Measurements from ENCODE around the gene DAP. TPM values are rescaled to one million over a fixed set of nuclear protein-coding genes. Genes with fewer than 3 reads are reported as not detected.

DAP gene
- total RNA-seq, 2 experiments from 2014 or later, result 47.8 to 50.2 TPM

- POLR2A ChIA-PET, result no interaction called here
- Mint-ChIP-seq H3K27me3 (no peaks in the 10 kb centered on the region), H3K36me3 (peaks cover 1% of the 10 kb centered on the region), H3K9me3 (no peaks in the 10 kb centered on the region), H3K27ac (no peak overlapping the region), H3K4me1 (peaks cover 18% of the 10 kb centered on the region), H3K4me3 (no peak overlapping the region)
- DNase-seq, result no peak
- ATAC-seq (ENCODE audit: low read depth), result no peak
Measured at GRCh38 chr5:10695055-10695649, 65.9 kb downstream of the DAP start.

GRCh38 chr5:10691826-10692785 is 68.9 kb downstream of the DAP start:
- no peaks in the 10 kb centered on the region for H3K9me3 Mint-ChIP-seq
- ATAC-seq (ENCODE audit: low read depth), result no peak

GRCh38 chr5:10690460-10691440 is 70.3 kb downstream of the DAP start:
- Mint-ChIP-seq H3K27me3 (no peaks in the 10 kb centered on the region), H3K4me1 (peaks cover 3% of the 10 kb centered on the region), H3K9me3 (no peaks in the 10 kb centered on the region), H3K36me3 (peaks cover 1% of the 10 kb centered on the region), H3K27ac (no peak overlapping the region), H3K4me3 (no peak overlapping the region)
- POLR2A ChIA-PET, result no interaction called here
- no peak for DNase-seq
- ATAC-seq (ENCODE audit: low read depth), result no peak

More at GRCh38 chr5:10691826-10692785, 68.9 kb downstream of the DAP start:
- DNase-seq, result no peak
- Mint-ChIP-seq H3K4me1 (peaks cover 11% of the 10 kb centered on the region), H3K4me3 (no peak overlapping the region), H3K27me3 (no peaks in the 10 kb centered on the region), H3K27ac (no peak overlapping the region), H3K36me3 (peaks cover 3% of the 10 kb centered on the region)
- POLR2A ChIA-PET, result no interaction called here

DNA sequence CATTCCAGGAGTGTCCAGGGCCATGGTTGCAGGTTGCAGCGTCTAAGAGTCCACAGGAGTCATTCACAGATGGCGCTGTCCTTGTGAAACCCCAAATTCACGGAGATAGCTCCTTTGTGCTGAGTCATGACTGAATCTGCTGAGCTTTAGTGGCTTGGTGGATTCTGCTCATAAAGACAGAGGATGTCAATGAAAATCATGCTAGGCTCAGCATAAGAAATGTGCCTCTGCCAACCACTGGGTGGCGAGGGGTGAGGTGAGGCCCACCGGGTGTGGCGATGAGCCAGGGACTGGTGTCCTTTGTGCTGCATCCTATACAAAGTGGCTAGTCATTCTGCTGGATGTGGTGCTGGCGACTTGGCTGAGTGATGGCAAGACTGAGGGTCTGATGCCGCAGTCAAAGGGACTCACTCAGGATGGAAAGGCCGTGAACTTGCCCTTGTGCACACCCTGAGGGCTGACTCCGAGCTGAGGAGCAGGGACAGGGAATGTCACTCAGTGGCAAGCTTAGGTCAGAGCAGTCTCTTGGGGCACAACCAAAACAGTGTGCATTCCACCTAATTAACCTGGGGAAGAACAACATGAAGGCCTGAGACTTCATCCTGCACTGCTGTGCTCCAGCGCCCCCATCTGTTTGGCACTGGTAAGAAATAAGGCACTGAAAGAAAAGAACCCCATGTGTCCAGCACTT is 71.5 kb downstream of the DAP start:
- Mint-ChIP-seq H3K4me3 (no peak overlapping the region), H3K4me1 (peaks cover 3% of the 10 kb centered on the region), H3K9me3 (no peaks in the 10 kb centered on the region), H3K36me3 (peaks cover 1% of the 10 kb centered on the region), H3K27me3 (no peaks in the 10 kb centered on the region), H3K27ac (no peak overlapping the region)
- POLR2A ChIA-PET, result no interaction called here
- DNase-seq (peak; percentile 50), ATAC-seq (ENCODE audit: low read depth) (peak; percentile 52)

- no peak overlapping the region for H3K27ac Mint-ChIP-seq
- POLR2A ChIA-PET, result no interaction called here
- peaks cover 3% of the 10 kb centered on the region for H3K4me1 Mint-ChIP-seq
- peaks cover 1% of the 10 kb centered on the region for H3K36me3 Mint-ChIP-seq
- no peak for DNase-seq
- H3K9me3 Mint-ChIP-seq, result no peaks in the 10 kb centered on the region
- ATAC-seq (ENCODE audit: low read depth), result no peak
- H3K4me3 Mint-ChIP-seq, result no peak overlapping the region
- H3K27me3 Mint-ChIP-seq, result no peaks in the 10 kb centered on the region
Measured at GRCh38 chr5:10688651-10689171, 72.3 kb downstream of the DAP start.

DNA sequence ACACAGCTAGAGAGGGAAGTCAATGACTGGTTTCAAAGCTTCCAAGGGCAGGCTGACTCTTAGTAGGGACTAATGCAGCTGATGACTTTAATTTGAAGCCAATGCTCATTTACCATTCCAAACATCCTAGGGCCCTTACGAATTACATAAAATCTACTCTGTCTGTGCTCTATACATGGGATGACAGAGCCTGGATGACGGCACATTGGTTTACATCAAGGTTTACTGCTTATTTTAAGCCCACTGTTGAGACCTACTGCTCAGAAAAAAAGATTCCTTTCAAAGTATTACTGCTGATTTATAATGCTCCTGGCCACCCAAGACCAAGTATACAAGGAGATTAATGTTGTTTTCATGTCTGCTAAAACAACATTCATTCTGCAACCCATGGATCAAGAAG is 74.1 kb downstream of the DAP start:
- DNase-seq (no peak), ATAC-seq (ENCODE audit: low read depth) (no peak)
- H3K4me3 Mint-ChIP-seq, result no peak overlapping the region
- POLR2A ChIA-PET, result no interaction called here
- H3K27me3 Mint-ChIP-seq, result no peaks in the 10 kb centered on the region
- no peak overlapping the region for H3K27ac Mint-ChIP-seq
- H3K4me1 Mint-ChIP-seq, result peaks cover 1% of the 10 kb centered on the region
- no peaks in the 10 kb centered on the region for H3K9me3 Mint-ChIP-seq
- H3K36me3 Mint-ChIP-seq, result peaks cover 4% of the 10 kb centered on the region

GRCh38 chr5:10685115-10685521 is 75.9 kb downstream of the DAP start:
- H3K27ac Mint-ChIP-seq, result no peak overlapping the region

DNA sequence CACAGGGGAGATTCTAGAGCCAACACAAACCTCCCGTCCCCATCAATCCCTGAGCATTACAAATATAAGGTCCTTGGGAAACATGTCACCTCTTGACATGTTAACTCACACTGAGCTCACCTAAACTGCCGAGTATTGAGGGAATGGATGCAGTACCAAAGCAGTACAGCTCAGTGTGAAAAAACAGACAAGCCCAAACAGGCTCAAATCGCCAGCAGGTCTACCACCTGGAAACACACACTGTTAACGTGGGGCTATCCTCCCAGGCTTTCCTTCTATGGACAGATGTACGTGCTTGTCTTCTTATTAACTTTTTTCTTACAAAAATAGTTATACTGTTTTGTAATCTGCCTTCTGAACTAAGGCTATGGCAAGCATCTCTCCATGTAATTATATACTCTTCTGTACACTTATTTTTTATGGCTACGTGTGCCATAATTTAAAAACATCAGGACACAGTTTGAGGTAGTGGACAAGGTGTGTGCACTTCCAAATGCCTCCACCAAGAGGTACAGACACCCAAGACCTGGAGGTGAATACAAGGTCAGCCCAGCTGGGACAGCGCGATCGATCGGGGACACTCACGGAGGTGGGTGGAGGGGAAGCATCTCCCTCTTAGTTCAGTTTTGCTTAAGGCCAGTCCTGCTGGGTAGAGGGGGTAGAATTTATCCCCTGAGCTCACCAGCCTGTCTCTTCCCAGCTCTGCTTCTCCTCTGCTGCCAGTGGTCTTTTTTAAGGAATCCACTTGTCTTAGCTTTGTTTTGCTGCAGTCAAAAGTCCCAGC is 76.5 kb downstream of the DAP start:
- Mint-ChIP-seq H3K27me3 (no peaks in the 10 kb centered on the region), H3K4me3 (no peak overlapping the region), H3K4me1 (no peaks in the 10 kb centered on the region), H3K9me3 (no peaks in the 10 kb centered on the region), H3K27ac (no peak overlapping the region), H3K36me3 (peaks cover 11% of the 10 kb centered on the region)
- POLR2A ChIA-PET, result no interaction called here
- no peak for DNase-seq
- no peak for ATAC-seq (ENCODE audit: low read depth)

More at GRCh38 chr5:10685115-10685521, 75.9 kb downstream of the DAP start:
- Mint-ChIP-seq H3K9me3 (no peaks in the 10 kb centered on the region), H3K27me3 (no peaks in the 10 kb centered on the region), H3K4me1 (no peaks in the 10 kb centered on the region), H3K4me3 (no peak overlapping the region), H3K36me3 (peaks cover 10% of the 10 kb centered on the region)
- no peak for ATAC-seq (ENCODE audit: low read depth)
- no peak for DNase-seq
- POLR2A ChIA-PET, result no interaction called here

GRCh38 chr5:10682801-10683525 is 78.1 kb downstream of the DAP start:
- DNase-seq, result no peak
- Mint-ChIP-seq H3K4me1 (no peaks in the 10 kb centered on the region), H3K27me3 (no peaks in the 10 kb centered on the region), H3K36me3 (peaks cover 10% of the 10 kb centered on the region), H3K9me3 (no peaks in the 10 kb centered on the region), H3K4me3 (no peak overlapping the region), H3K27ac (peak overlapping the region; percentile 2)
- ATAC-seq (ENCODE audit: low read depth), result no peak
- POLR2A ChIA-PET, result no interaction called here

- Mint-ChIP-seq H3K9me3 (peaks cover 1% of the 10 kb centered on the region), H3K27ac (no peak overlapping the region), H3K27me3 (no peaks in the 10 kb centered on the region), H3K4me1 (no peaks in the 10 kb centered on the region), H3K4me3 (no peak overlapping the region), H3K36me3 (peaks cover 18% of the 10 kb centered on the region)
- DNase-seq (no peak), ATAC-seq (ENCODE audit: low read depth) (no peak)
- POLR2A ChIA-PET, result no interaction called here
Measured at GRCh38 chr5:10681731-10682679, 79.0 kb downstream of the DAP start.

All from activated naive CD8-positive, alpha-beta T cell treated with anti-CD3 and anti-CD28 coated beads, Interleukin-2, amount 10 ng/mL, durations not matched to agents 7 days and 5 days (primary cell).